ENCODE measurements around the gene NAXD.
"Not testable (repeated sequence)": the region's sequence is repeated elsewhere in the genome, so short reads cannot be mapped to it uniquely, and the experiment has no call there.

The NAXD gene

GRCh38 chr13:110615322-110616102 is at the start of gene NAXD:
NAXD (plus strand) TSS chr13:110615545; CDS start chr13:110615602, 57 bp downstream.
- peak; percentile 22 to 69 (median 33) for DNase-seq (ENCODE audit: low read depth in 3 of 3, low spot score in 1 of 3)

- no peak for DNase-seq (ENCODE audit: low read depth in 3 of 3, low spot score in 1 of 3)
These were observed 49.2 kb upstream of the NAXD start for GRCh38 chr13:110566171-110566570.

- DNase-seq (ENCODE audit: low read depth in 3 of 3, low spot score in 1 of 3) = no peak
These were observed 46.7 kb upstream of the NAXD start for GRCh38 chr13:110568612-110569011.

- not testable (repeated sequence) for DNase-seq (ENCODE audit: low read depth in 3 of 3, low spot score in 1 of 3)
These were observed 45.4 kb upstream of the NAXD start for GRCh38 chr13:110569962-110570361.

- DNase-seq (ENCODE audit: low read depth in 3 of 3, low spot score in 1 of 3) = no peak
These were observed 44.5 kb upstream of the NAXD start for GRCh38 chr13:110570886-110571285.

- DNase-seq (ENCODE audit: low read depth in 3 of 3, low spot score in 1 of 3) = no peak
These were observed 43.2 kb upstream of the NAXD start for GRCh38 chr13:110571896-110572777.

GRCh38 chr13:110572778-110573118 is 42.6 kb upstream of the NAXD start:
- no peak for DNase-seq (ENCODE audit: low read depth in 3 of 3, low spot score in 1 of 3)

GRCh38 chr13:110574161-110574560 is 41.2 kb upstream of the NAXD start:
- DNase-seq (ENCODE audit: low read depth in 3 of 3, low spot score in 1 of 3) = no peak

- DNase-seq (ENCODE audit: low read depth in 3 of 3, low spot score in 1 of 3) = no peak
These were observed 39.8 kb upstream of the NAXD start for GRCh38 chr13:110575322-110576069.

GRCh38 chr13:110576070-110576394 is 39.3 kb upstream of the NAXD start:
- no peak for DNase-seq (ENCODE audit: low read depth in 3 of 3, low spot score in 1 of 3)

GRCh38 chr13:110576736-110577476 is 38.4 kb upstream of the NAXD start:
- no peak for DNase-seq (ENCODE audit: low read depth in 3 of 3, low spot score in 1 of 3)

GRCh38 chr13:110578363-110578762 is 37.0 kb upstream of the NAXD start:
- no peak for DNase-seq (ENCODE audit: low read depth in 3 of 3, low spot score in 1 of 3)

GRCh38 chr13:110580800-110581199 is 34.5 kb upstream of the NAXD start:
- DNase-seq (ENCODE audit: low read depth in 3 of 3, low spot score in 1 of 3) = no peak

GRCh38 chr13:110581506-110582185 is 33.7 kb upstream of the NAXD start:
- DNase-seq (ENCODE audit: low read depth in 3 of 3, low spot score in 1 of 3) = no peak

- DNase-seq (ENCODE audit: low read depth in 3 of 3, low spot score in 1 of 3) = no peak
These were observed 32.9 kb upstream of the NAXD start for GRCh38 chr13:110582421-110582954.

GRCh38 chr13:110583178-110583865 is 32.0 kb upstream of the NAXD start:
- no peak for DNase-seq (ENCODE audit: low read depth in 3 of 3, low spot score in 1 of 3)

- no peak for DNase-seq (ENCODE audit: low read depth in 3 of 3, low spot score in 1 of 3)
These were observed 25.5 kb upstream of the NAXD start for GRCh38 chr13:110589793-110590390.

GRCh38 chr13:110590577-110590976 is 24.8 kb upstream of the NAXD start:
- DNase-seq (ENCODE audit: low read depth in 3 of 3, low spot score in 1 of 3) = no peak

GRCh38 chr13:110592665-110593064 is 22.7 kb upstream of the NAXD start:
- DNase-seq (ENCODE audit: low read depth in 3 of 3, low spot score in 1 of 3) = no peak

Measured in stimulated activated CD4-positive, alpha-beta T cell treated with anti-CD3 and anti-CD28 coated beads, TNF-alpha, amount 100 ng/mL, for 1 hour (primary cell).